ENCODE results near the gene VTI1A. TPM values are rescaled to one million over a fixed set of nuclear protein-coding genes. Genes with fewer than 3 reads are reported as not detected.

The VTI1A gene
- total RNA-seq, 4 donors from 2014 or later: 43.5 to 80.4 (median 62.3) TPM

DNA sequence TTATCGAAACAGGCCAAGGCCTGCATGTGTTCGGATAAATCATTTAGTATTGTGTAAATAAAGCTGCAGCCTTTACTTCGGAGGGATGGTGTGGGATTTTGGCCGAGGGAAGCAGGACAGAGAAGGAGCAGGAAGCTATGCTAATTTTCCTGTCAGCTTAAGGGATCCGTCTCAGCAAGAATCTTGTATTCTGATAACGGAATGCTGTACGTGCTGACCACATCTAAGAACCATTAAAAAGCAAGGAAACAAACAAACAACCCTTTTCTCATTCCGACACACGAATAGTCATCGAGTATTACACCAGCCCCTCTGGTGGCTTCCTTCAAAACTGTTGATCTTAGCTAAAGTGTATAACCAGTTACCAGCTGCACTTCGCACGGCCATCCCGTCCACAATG, 369.9 kb downstream of the VTI1A start:
- TF ChIP-seq, protein P1, sequence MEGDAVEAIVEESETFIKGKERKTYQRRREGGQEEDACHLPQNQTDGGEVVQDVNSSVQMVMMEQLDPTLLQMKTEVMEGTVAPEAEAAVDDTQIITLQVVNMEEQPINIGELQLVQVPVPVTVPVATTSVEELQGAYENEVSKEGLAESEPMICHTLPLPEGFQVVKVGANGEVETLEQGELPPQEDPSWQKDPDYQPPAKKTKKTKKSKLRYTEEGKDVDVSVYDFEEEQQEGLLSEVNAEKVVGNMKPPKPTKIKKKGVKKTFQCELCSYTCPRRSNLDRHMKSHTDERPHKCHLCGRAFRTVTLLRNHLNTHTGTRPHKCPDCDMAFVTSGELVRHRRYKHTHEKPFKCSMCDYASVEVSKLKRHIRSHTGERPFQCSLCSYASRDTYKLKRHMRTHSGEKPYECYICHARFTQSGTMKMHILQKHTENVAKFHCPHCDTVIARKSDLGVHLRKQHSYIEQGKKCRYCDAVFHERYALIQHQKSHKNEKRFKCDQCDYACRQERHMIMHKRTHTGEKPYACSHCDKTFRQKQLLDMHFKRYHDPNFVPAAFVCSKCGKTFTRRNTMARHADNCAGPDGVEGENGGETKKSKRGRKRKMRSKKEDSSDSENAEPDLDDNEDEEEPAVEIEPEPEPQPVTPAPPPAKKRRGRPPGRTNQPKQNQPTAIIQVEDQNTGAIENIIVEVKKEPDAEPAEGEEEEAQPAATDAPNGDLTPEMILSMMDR (IDR thresholded peaks at IDR 0.05): no peak
- ATAC-seq (ENCODE audit: low FRiP score): no peak
- DNase-seq (ENCODE audit: low spot score): no peak

DNA sequence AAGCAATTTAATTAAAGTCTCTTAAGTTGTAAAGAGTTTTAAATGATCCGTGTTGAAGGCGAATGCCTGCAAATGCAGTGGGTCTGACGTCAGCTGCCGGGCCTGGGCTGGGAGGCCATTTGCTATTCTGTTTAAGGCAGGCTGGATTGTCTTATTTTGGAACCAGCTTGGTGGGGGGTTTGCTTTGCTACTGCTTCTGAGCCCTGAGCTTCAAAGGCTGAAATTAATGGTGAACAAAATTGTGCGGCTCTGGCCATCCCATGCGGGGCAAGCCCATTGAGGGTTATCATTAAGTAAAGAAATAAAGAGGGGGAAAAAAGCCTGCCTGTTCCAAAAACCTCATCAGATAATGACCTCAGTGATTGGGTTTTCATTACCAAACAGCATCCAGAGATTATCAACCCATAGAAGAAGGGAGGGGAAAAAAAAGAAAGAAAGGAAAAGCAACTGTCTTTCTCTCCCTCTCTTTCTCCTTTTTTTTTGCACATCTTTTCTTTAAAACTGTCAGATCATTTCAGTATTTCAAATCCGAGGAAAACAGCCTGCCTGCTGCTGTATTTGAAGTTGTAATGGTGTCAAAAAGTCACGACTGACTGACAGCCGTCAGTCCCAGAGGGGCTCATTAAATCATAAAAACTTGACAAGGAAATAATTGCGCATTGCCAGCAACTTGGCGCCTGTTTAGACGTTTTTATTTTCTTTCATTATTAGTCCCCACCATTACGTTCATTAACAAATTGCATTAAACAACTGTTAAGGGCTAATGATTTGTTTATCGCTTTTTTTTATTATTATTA, 371.2 kb downstream of the VTI1A start:
- no peak for ATAC-seq (ENCODE audit: low FRiP score)
- TF ChIP-seq, protein P1 (IDR thresholded peaks at IDR 0.05): no peak
- DNase-seq (ENCODE audit: low spot score): no peak

GRCh38 chr10:112819231-112819630, 372.2 kb downstream of the VTI1A start:
- no peak for ATAC-seq (ENCODE audit: low FRiP score)
- no peak for DNase-seq (ENCODE audit: low spot score)
- TF ChIP-seq, protein P1 (IDR thresholded peaks at IDR 0.05): no peak

GRCh38 chr10:112820320-112820719, 373.3 kb downstream of the VTI1A start:
- DNase-seq (ENCODE audit: low spot score): no peak
- TF ChIP-seq, protein P1 (IDR thresholded peaks at IDR 0.05): no peak
- ATAC-seq (ENCODE audit: low FRiP score): no peak

DNA sequence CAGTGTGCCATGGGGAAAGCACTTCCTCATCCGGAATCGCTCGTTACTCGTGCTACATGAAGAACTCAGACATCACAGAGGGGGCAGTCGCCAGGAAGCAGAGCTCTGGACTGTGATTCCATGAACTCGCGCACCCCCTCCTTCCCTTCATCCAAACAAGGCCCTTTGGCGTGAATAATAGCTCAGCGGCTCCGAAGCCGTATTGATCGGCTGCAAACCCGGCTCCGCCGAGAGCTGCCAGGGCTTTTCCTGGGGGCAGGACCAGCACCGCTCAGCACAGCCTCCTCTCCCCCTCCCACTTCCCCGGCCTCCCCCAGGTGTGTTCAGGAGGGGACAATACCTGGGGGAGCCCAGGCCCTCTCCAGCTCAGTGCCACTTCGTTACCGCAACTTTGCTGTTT, 374.0 kb downstream of the VTI1A start:
- TF ChIP-seq, protein P1 (IDR thresholded peaks at IDR 0.05): no peak
- ATAC-seq (ENCODE audit: low FRiP score): no peak
- DNase-seq (ENCODE audit: low spot score): no peak

DNA sequence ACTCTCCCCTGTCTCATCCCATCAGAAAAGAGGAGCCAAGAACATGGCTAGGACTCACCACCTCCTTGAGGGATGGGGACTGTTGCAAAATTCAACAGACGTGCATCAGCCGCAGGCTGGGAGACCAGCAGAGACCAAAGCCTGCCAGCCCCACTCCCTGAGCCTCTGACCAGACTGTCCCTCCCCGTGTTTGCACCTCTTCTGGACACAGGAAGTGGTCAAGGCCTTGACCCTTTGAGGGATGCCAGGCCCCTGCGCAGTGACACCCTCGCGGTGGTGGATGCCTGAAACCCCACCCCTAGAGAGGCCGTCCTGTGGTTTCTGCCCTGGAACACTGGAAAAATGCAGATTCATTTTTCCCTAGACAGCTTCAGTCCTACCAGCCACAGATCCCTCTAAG, 374.6 kb downstream of the VTI1A start:
- TF ChIP-seq, protein P1 (IDR thresholded peaks at IDR 0.05): no peak
- DNase-seq (ENCODE audit: low spot score): no peak
- no peak for ATAC-seq (ENCODE audit: low FRiP score)

DNA sequence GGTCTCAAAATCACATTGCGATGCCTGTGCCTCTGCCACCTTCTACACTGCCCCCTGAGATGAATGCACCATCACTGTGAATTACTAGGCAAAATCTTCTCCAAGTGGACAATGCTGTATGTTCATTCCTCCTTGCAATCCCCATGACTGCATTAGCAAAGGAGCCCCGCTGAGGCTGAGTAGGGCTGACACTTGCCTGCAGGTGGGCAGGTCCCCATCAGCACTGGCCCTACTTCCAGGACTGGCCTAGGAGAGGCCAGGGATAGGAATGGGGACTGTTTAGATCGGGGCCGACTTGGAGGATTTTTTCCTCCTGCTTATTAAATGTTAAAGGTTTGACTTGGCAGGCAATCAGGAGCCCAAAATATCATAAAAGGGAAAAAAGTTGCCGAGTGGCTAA, 376.0 kb downstream of the VTI1A start:
- TF ChIP-seq, protein P1 (IDR thresholded peaks at IDR 0.05): no peak
- ATAC-seq (ENCODE audit: low FRiP score) (no peak), DNase-seq (ENCODE audit: low spot score) (no peak)
